HL-60 (cell line): ENCODE results near the gene PSMD3.

Experiments used
- DNase-seq, 2 experiments: peaks; one replicate each; pipeline ENCODE4 v3.0.0-alpha.2; 2010 to 2020; ENCODE audit warnings: low read depth in 1 of 2, low spot score in 1 of 2
- H3K27ac ChIP-seq: fragments of 250-450 bp; sonication (Bioruptor Pico); replicated peaks from 2 replicates; pipeline ENCODE4 v1.5.1; 2020; ENCODE audit warnings: mild to moderate bottlenecking, moderate library complexity
- H3K27me3 ChIP-seq: fragments of 250-450 bp; sonication (Bioruptor Pico); 2 replicates; pipeline ENCODE4 v1.5.1; 2021; ENCODE audit warnings: mild to moderate bottlenecking, moderate library complexity; ENCODE audit not compliant: insufficient read depth, poor library complexity, severe bottlenecking
- H3K4me3 ChIP-seq: replicated peaks from 2 replicates; pipeline ENCODE4 v1.5.1; 2011; ENCODE audit warnings: mild to moderate bottlenecking, control low read depth, low read length; ENCODE audit not compliant: insufficient read depth
- CTCF ChIP-seq: IDR thresholded peaks from one replicate; pipeline ENCODE4 v1.5.1; 2011; ENCODE audit warnings: low read length, control low read depth, inconsistent platforms; ENCODE audit not compliant: insufficient read depth
- GABPA ChIP-seq: IDR thresholded peaks from 2 replicates; pipeline ENCODE4 v1.6.1; 2012; ENCODE audit warnings: low read depth
- POLR2AphosphoS5 ChIP-seq: IDR thresholded peaks from 2 replicates; pipeline ENCODE4 v1.6.1; 2012; ENCODE audit warnings: low read depth
- REST ChIP-seq: IDR thresholded peaks from 2 replicates; pipeline ENCODE4 v1.6.1; 2012; ENCODE audit warnings: low read depth; ENCODE audit not compliant: insufficient replicate concordance
- SPI1 ChIP-seq: IDR thresholded peaks from 2 replicates; pipeline ENCODE4 v1.6.1; 2012; ENCODE audit warnings: low read depth, mild to moderate bottlenecking, borderline replicate concordance

The PSMD3 gene

GRCh38 chr17:39971076-39971603 is 9.5 kb upstream of the PSMD3 start:
- no peak overlapping the region for H3K27ac ChIP-seq
- no peaks in the 10 kb centered on the region for H3K27me3 ChIP-seq
- TF ChIP-seq REST (no peak), POLR2AphosphoS5 (no peak), CTCF (no peak), GABPA (no peak), SPI1 (no peak)
- H3K4me3 ChIP-seq, result no peak overlapping the region
- no peak for DNase-seq

- Histone ChIP-seq H3K27ac (peak overlapping the region; percentile 46), H3K4me3 (no peak overlapping the region), H3K27me3 (no peaks in the 10 kb centered on the region)
- TF ChIP-seq CTCF (no peak), REST (no peak), GABPA (no peak), SPI1 (no peak), POLR2AphosphoS5 (no peak)
- peak in 1 of 2 experiments; percentile 60 for DNase-seq
These were observed 8.3 kb upstream of the PSMD3 start for GRCh38 chr17:39972271-39972670.

- Histone ChIP-seq H3K27ac (no peak overlapping the region), H3K4me3 (no peak overlapping the region)
These were observed 7.1 kb upstream of the PSMD3 start for GRCh38 chr17:39973496-39973895.

More at GRCh38 chr17:39973496-39973895, 7.1 kb upstream of the PSMD3 start:
- DNase-seq, result no peak
- TF ChIP-seq SPI1, result no peak
- TF ChIP-seq POLR2AphosphoS5, result no peak
- TF ChIP-seq REST, result no peak
- TF ChIP-seq GABPA, result no peak
- TF ChIP-seq CTCF, result no peak
- no peaks in the 10 kb centered on the region for H3K27me3 ChIP-seq
